ENCODE measurements around the gene SLC5A9.

SLC5A9 gene

DNA sequence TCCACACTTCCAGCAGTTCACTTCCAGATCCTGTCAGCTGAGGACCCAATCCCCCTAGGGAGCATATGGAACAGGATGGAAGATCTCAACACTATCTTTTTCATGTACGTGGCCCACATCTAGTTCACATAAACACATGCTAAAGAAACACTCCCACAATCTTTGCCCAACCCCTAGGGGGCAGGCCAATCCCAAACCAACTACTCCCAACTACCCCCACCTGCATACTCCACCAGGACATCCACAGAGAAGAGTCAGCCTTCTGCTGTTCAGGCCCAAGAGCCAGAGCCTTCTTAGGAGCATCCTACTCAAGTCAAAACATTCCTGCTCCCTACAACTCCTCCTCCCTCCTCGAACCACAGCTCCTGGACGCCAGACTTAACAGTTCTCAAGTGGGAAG lies 5.6 kb upstream of the SLC5A9 start:
- ChIA-PET CTCF (interaction anchor here (0.9 kb wide), 1 partner anchor 123 kb away, joined by 3 read pairs; no protein-coding TSS in a partner anchor), POLR2A (no interaction called here)
- no peak for DNase-seq (ENCODE audit: extremely low spot score)
- TF ChIP-seq, protein P1, sequence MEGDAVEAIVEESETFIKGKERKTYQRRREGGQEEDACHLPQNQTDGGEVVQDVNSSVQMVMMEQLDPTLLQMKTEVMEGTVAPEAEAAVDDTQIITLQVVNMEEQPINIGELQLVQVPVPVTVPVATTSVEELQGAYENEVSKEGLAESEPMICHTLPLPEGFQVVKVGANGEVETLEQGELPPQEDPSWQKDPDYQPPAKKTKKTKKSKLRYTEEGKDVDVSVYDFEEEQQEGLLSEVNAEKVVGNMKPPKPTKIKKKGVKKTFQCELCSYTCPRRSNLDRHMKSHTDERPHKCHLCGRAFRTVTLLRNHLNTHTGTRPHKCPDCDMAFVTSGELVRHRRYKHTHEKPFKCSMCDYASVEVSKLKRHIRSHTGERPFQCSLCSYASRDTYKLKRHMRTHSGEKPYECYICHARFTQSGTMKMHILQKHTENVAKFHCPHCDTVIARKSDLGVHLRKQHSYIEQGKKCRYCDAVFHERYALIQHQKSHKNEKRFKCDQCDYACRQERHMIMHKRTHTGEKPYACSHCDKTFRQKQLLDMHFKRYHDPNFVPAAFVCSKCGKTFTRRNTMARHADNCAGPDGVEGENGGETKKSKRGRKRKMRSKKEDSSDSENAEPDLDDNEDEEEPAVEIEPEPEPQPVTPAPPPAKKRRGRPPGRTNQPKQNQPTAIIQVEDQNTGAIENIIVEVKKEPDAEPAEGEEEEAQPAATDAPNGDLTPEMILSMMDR (IDR thresholded peaks at IDR 0.05; ENCODE audit: control extremely low read depth, extremely low read depth, low read depth, missing control alignments), result no peak

DNA sequence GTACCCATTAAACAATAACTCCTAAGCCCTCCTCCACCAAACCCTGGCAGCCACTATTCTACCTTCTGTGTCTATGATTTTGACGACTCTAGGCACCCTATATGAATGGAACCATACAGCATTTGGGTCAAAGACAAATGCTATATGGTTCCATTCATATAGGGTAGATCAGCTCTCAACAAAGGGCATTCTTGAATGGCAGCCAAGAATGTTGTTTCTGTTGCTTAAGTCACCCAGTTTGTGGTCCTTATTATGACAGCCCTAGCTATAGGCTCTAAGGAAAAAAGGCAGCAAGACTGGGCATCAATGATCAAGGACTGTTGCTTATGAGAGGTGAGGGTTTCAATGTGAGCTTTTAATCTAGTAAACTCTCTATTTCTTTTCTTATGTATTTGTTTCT lies 4.7 kb upstream of the SLC5A9 start:
- DNase-seq (ENCODE audit: extremely low spot score), result no peak
- TF ChIP-seq, protein P1 (IDR thresholded peaks at IDR 0.05; ENCODE audit: control extremely low read depth, extremely low read depth, low read depth, missing control alignments), result no peak
- CTCF ChIA-PET, result interaction anchor here (1.0 kb wide), 1 partner anchor 15 kb away, joined by 5 read pairs; no protein-coding TSS in a partner anchor

GRCh38 chr1:48219803-48220202 lies 2.7 kb upstream of the SLC5A9 start:
- ChIA-PET POLR2A (no interaction called here), CTCF (interaction anchor here (1.0 to 1.5 kb wide), 2 partner anchors 13 to 17 kb away, joined by 3 read pairs; no protein-coding TSS in a partner anchor)
- no peak for DNase-seq (ENCODE audit: extremely low spot score)
- TF ChIP-seq, protein P1 (IDR thresholded peaks at IDR 0.05; ENCODE audit: control extremely low read depth, extremely low read depth, low read depth, missing control alignments), result no peak

More for the DNA sequence above, 4.7 kb upstream of the SLC5A9 start:
- POLR2A ChIA-PET, result no interaction called here

DNA sequence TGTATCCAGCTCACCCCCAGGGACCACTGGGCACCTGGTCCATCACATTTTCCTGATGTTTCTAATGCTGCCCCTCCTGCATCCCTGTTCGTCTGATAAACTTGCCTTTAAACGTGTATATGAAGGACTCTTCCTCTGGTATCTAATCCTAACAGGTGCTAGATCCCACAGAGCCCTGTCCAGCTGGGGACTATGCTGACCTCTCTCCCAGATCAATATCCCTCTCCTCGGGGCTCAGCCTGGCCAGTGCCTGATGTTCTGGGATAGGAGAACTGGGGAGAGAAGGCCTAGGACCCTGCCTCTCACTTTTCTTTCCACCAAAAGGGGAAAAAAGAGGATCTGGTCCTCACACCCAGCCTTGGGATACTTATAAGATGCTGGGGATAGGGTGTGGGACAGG lies 1.4 kb upstream of the SLC5A9 start:
- POLR2A ChIA-PET, result no interaction called here
- TF ChIP-seq, protein P1 (IDR thresholded peaks at IDR 0.05; ENCODE audit: control extremely low read depth, extremely low read depth, low read depth, missing control alignments), result no peak
- CTCF ChIA-PET, result interaction anchor here (1.2 kb wide), 1 partner anchor 10 kb away, joined by 3 read pairs; no protein-coding TSS in a partner anchor
- no peak for DNase-seq (ENCODE audit: extremely low spot score)

GRCh38 chr1:48221657-48222056 lies 859 bp upstream of the SLC5A9 start:
- POLR2A ChIA-PET, result no interaction called here
- DNase-seq (ENCODE audit: extremely low spot score), result no peak

DNA sequence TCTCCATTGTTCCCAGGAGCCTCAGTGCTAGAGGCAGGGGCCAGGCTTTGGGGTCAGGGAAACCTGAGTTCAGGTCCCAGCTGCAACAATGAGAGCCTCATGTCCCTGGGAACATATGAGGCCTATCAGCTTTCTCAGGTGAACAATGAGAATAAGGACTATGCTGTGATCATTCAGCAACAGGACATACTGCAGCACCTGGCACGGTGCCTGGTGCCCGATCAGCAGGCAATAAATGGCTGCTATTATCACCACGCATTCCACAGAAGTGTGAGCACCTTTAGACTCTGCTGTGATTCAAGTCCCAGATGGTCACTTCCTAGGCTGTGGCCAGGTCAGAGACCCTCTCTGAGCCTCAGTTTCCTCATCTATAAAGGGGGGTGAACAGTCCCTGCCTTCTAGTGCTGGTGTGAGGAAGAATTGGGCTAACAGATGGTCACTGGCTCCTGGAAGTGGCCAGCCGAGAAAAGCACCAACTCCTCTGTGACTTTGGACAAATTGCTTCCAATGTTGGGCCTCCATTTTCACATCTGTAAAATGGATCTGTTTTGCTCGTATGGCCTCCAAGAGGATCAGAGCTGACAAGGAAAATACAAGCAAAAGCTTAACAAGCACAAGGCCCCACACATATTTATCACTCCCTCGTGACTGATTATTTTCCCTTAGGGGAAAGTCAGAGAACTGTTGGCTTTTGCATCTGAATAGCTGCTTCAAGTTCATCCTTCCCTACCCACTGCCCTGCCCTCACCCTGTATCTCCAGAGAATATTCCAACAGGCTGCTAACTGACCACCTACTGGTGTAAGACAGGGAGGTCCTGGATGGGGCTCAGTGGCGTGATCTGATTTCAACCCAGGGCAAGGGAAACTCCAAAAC lies 1.1 kb downstream of the SLC5A9 start:
- CTCF ChIA-PET, result no interaction called here
- TF ChIP-seq, protein P1 (IDR thresholded peaks at IDR 0.05; ENCODE audit: control extremely low read depth, extremely low read depth, low read depth, missing control alignments), result no peak
- POLR2A ChIA-PET, result no interaction called here

More at GRCh38 chr1:48221657-48222056, 859 bp upstream of the SLC5A9 start:
- CTCF ChIA-PET, result interaction anchor here (1.2 kb wide), 1 partner anchor 9 kb away, joined by 3 read pairs; no protein-coding TSS in a partner anchor
- TF ChIP-seq, protein P1 (IDR thresholded peaks at IDR 0.05; ENCODE audit: control extremely low read depth, extremely low read depth, low read depth, missing control alignments), result no peak

More for the DNA sequence above, 1.1 kb downstream of the SLC5A9 start:
- no peak for DNase-seq (ENCODE audit: extremely low spot score)

All from GM10248 (cell line).